KOPT-K1 (cell line): ENCODE measurements around the gene MCRIP2.
"Not testable (repeated sequence)": the region's sequence is repeated elsewhere in the genome, so short reads cannot be mapped to it uniquely, and the experiment has no call there.

Experiments
- H3K27ac ChIP-seq: fragments of 200-600 bp; sonication (generic); 2 replicates; pipeline ENCODE4 v1.5.1; 2016; ENCODE audit warnings: antibody characterized with exemption, mild to moderate bottlenecking, low read depth, low read length; ENCODE audit not compliant: poor library complexity, severe bottlenecking
- H3K36me3 ChIP-seq: fragments of 200-600 bp; sonication (generic); 2 replicates; pipeline ENCODE4 v1.5.1; 2017; ENCODE audit warnings: antibody characterized with exemption, mild to moderate bottlenecking, low read length, moderate library complexity; ENCODE audit not compliant: insufficient read depth
- H3K9me3 ChIP-seq: fragments of 200-600 bp; sonication (generic); 2 replicates; pipeline ENCODE4 v1.5.1; 2017; ENCODE audit warnings: antibody characterized with exemption, low read length, mild to moderate bottlenecking; ENCODE audit not compliant: insufficient read depth, poor library complexity, severe bottlenecking

MCRIP2 gene

GRCh38 chr16:682493-683395 is 41.1 kb downstream of the MCRIP2 start:
- Histone ChIP-seq H3K36me3 (peaks cover 48% of the 10 kb centered on the region), H3K27ac (no peak overlapping the region), H3K9me3 (no peaks in the 10 kb centered on the region)

GRCh38 chr16:683396-684070 is 41.9 kb downstream of the MCRIP2 start:
- Histone ChIP-seq H3K27ac (peak overlapping the region; percentile 71), H3K9me3 (no peaks in the 10 kb centered on the region), H3K36me3 (peaks cover 48% of the 10 kb centered on the region)

GRCh38 chr16:684071-684794 is 42.6 kb downstream of the MCRIP2 start, which contains the start of gene JMJD8:
JMJD8 (minus strand) TSS chr16:684334; CDS start chr16:684319, 15 bp downstream.
- Histone ChIP-seq H3K27ac (peak within 1 kb of the TSS; percentile 71), H3K36me3 (peaks cover 48% of the 10 kb centered on the region), H3K9me3 (no peaks in the 10 kb centered on the region)

GRCh38 chr16:684961-685696 is 43.5 kb downstream of the MCRIP2 start:
- Histone ChIP-seq H3K27ac (no peak overlapping the region), H3K9me3 (no peaks in the 10 kb centered on the region), H3K36me3 (peaks cover 48% of the 10 kb centered on the region)

- H3K27ac ChIP-seq = no peak overlapping the region
- no peaks in the 10 kb centered on the region for H3K9me3 ChIP-seq
- peaks cover 48% of the 10 kb centered on the region for H3K36me3 ChIP-seq
Measured at GRCh38 chr16:685967-686366, 44.3 kb downstream of the MCRIP2 start.

- Histone ChIP-seq H3K27ac (no peak overlapping the region), H3K36me3 (peaks cover 43% of the 10 kb centered on the region), H3K9me3 (no peaks in the 10 kb centered on the region)
Measured at GRCh38 chr16:686459-687260, 45.0 kb downstream of the MCRIP2 start.

GRCh38 chr16:687499-687898 is 45.9 kb downstream of the MCRIP2 start:
- no peaks in the 10 kb centered on the region for H3K9me3 ChIP-seq
- H3K36me3 ChIP-seq = peaks cover 35% of the 10 kb centered on the region
- H3K27ac ChIP-seq = no peak overlapping the region

GRCh38 chr16:689175-689897 is 47.7 kb downstream of the MCRIP2 start:
- no peaks in the 10 kb centered on the region for H3K9me3 ChIP-seq
- peaks cover 25% of the 10 kb centered on the region; the same call in 1 of the 2 replicates for H3K36me3 ChIP-seq
- H3K27ac ChIP-seq = peak overlapping the region; percentile 78

GRCh38 chr16:691242-691641 is 49.6 kb downstream of the MCRIP2 start:
- H3K27ac ChIP-seq, H3K9me3 ChIP-seq: not testable (repeated sequence)
- peaks cover 14% of the 10 kb centered on the region; the same call in 1 of the 2 replicates for H3K36me3 ChIP-seq

- 0 out of 2 replicates have a peak, but pooled peaks cover 1% of the 10 kb centered on the region for H3K36me3 ChIP-seq
- H3K27ac ChIP-seq = no peak overlapping the region
- H3K9me3 ChIP-seq = no peaks in the 10 kb centered on the region
Measured at GRCh38 chr16:692356-693108, 50.9 kb downstream of the MCRIP2 start.

GRCh38 chr16:693364-693763 is 51.7 kb downstream of the MCRIP2 start:
- H3K27ac ChIP-seq = no peak overlapping the region
- H3K36me3 ChIP-seq = no peaks in the 10 kb centered on the region
- H3K9me3 ChIP-seq = no peaks in the 10 kb centered on the region

GRCh38 chr16:693766-694165 is 52.1 kb downstream of the MCRIP2 start:
- Histone ChIP-seq H3K9me3 (no peaks in the 10 kb centered on the region), H3K27ac (no peak overlapping the region), H3K36me3 (no peaks in the 10 kb centered on the region)
